Uterus (tissue), 2 donors: ENCODE data around the gene SESN2.

Experiments used
- POLR2A ChIP-seq, 2 donors: fragments of 450-650 bp; IDR thresholded peaks; one replicate each; pipeline ENCODE4 v1.6.1; 2016; ENCODE audit warnings: antibody characterized with exemption in 2 of 2, mild to moderate bottlenecking in 1 of 2, moderate library complexity in 1 of 2
- TF ChIP-seq, protein P1 (sequence below), 4 experiments: fragments of 200-600 bp in 2 of 4; fragments of 450-650 bp in 2 of 4; sonication (generic) in 2 of 4; IDR thresholded peaks; one replicate each; pipeline ENCODE4 v1.5.1; 2016 to 2019; ENCODE audit warnings: antibody characterized with exemption in 4 of 4, mild to moderate bottlenecking in 2 of 4, moderate library complexity in 1 of 4

DNA sequence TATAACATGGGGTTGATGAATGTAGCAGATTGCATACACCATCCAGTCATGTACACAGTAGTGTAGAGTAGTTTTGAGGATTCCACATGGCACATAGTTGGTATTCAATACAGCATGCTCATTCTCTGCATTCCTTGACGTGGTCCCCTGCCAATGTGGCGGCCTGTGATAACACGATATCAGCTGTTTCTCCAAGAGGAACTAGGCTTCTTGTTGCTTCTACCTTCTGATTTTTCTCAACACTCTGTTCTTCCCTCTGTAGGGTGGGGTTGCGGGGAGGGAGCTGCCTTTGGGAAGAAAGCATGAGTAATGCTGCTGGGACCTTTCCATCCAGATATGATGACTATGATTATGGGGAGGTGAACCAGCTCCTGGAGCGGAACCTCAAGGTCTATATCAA, 19.4 kb downstream of the SESN2 start:
- TF ChIP-seq, protein P1, sequence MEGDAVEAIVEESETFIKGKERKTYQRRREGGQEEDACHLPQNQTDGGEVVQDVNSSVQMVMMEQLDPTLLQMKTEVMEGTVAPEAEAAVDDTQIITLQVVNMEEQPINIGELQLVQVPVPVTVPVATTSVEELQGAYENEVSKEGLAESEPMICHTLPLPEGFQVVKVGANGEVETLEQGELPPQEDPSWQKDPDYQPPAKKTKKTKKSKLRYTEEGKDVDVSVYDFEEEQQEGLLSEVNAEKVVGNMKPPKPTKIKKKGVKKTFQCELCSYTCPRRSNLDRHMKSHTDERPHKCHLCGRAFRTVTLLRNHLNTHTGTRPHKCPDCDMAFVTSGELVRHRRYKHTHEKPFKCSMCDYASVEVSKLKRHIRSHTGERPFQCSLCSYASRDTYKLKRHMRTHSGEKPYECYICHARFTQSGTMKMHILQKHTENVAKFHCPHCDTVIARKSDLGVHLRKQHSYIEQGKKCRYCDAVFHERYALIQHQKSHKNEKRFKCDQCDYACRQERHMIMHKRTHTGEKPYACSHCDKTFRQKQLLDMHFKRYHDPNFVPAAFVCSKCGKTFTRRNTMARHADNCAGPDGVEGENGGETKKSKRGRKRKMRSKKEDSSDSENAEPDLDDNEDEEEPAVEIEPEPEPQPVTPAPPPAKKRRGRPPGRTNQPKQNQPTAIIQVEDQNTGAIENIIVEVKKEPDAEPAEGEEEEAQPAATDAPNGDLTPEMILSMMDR (IDR thresholded peaks at IDR 0.05), result no peak
- no peak for TF ChIP-seq POLR2A (IDR thresholded peaks at IDR 0.05)
